NCI-H2196 treated with DMSO at 0.1 percent for 48 hours (cell line): Measurements from ENCODE around the gene BOLA2B.
"Not testable (repeated sequence)": the region's sequence is repeated elsewhere in the genome, so short reads cannot be mapped to it uniquely, and the experiment has no call there.

Source experiments
- DNase-seq: peaks from one replicate; lab custom pipeline; 2025; ENCODE audit not compliant: unreplicated experiment; lab: John Stamatoyannopoulos, UW

Gene BOLA2B

GRCh38 chr16:30184096-30184890 is 9.2 kb downstream of the BOLA2B start:
- DNase-seq, result peak; percentile 46

GRCh38 chr16:30183233-30184095 is 10.0 kb downstream of the BOLA2B start, which contains the start of gene CORO1A:
TSS of gene CORO1A (plus strand) at chr16:30183602. CDS start at chr16:30185210, 1,608 bp downstream.
- DNase-seq, result peak; percentile 56

- DNase-seq, result no peak
Measured at GRCh38 chr16:30180741-30181140, 12.7 kb downstream of the BOLA2B start.

GRCh38 chr16:30179931-30180330 is 13.5 kb downstream of the BOLA2B start:
- DNase-seq, result no peak

GRCh38 chr16:30179195-30179594 is 14.3 kb downstream of the BOLA2B start:
- DNase-seq, result no peak

- not testable (repeated sequence) for DNase-seq
Measured at GRCh38 chr16:30176876-30177275, 16.6 kb downstream of the BOLA2B start.

- DNase-seq, result no peak
Measured at GRCh38 chr16:30173054-30173453, 20.4 kb downstream of the BOLA2B start.

- DNase-seq, result not testable (repeated sequence)
Measured at GRCh38 chr16:30170145-30170544, 23.3 kb downstream of the BOLA2B start.

GRCh38 chr16:30169416-30169815 is 24.1 kb downstream of the BOLA2B start:
- DNase-seq, result not testable (repeated sequence)

- not testable (repeated sequence) for DNase-seq
Measured at GRCh38 chr16:30168746-30169145, 24.7 kb downstream of the BOLA2B start.

- DNase-seq, result no peak
Measured at GRCh38 chr16:30166202-30166902, 27.1 kb downstream of the BOLA2B start.

- DNase-seq, result no peak
Measured at GRCh38 chr16:30163538-30163937, 29.9 kb downstream of the BOLA2B start.

- DNase-seq, result no peak
Measured at GRCh38 chr16:30157214-30157613, 36.3 kb downstream of the BOLA2B start.

- no peak for DNase-seq
Measured at GRCh38 chr16:30155188-30155587, 38.3 kb downstream of the BOLA2B start.

- DNase-seq, result no peak
Measured at GRCh38 chr16:30152517-30152916, 40.9 kb downstream of the BOLA2B start.

- no peak for DNase-seq
Measured at GRCh38 chr16:30151091-30151490, 42.4 kb downstream of the BOLA2B start.

GRCh38 chr16:30149250-30149930 is 44.1 kb downstream of the BOLA2B start:
- no peak for DNase-seq

GRCh38 chr16:30147843-30148510 is 45.5 kb downstream of the BOLA2B start:
- DNase-seq, result no peak

GRCh38 chr16:30145657-30146056 is 47.8 kb downstream of the BOLA2B start:
- DNase-seq, result no peak

- no peak for DNase-seq
Measured at GRCh38 chr16:30144917-30145316, 48.5 kb downstream of the BOLA2B start.
